GM21619 (cell line): ENCODE data around the gene SDHAF1.
A peak's percentile ranks its signal among the peaks of the same experiment; 100 is the strongest.
"Not testable (repeated sequence)": the region's sequence is repeated elsewhere in the genome, so short reads cannot be mapped to it uniquely, and the experiment has no call there.

Experiments
- ATAC-seq: cut with Tn5 transposase; IDR thresholded peaks from one replicate; pipeline ENCODE4 v1.9.1; 2021; ENCODE audit not compliant: unreplicated experiment

The SDHAF1 gene

GRCh38 chr19:36014012-36014924 lies 19.3 kb downstream of the SDHAF1 start, which contains the start of gene ALKBH6:
TSS of gene ALKBH6 (minus strand) at chr19:36014213. CDS start at chr19:36013397, 816 bp downstream.
- peak; percentile 91 for ATAC-seq

- ATAC-seq = no peak
Observed at GRCh38 chr19:36019061-36019670, 24.2 kb downstream of the SDHAF1 start.

GRCh38 chr19:36023432-36023831 lies 28.4 kb downstream of the SDHAF1 start:
- ATAC-seq = no peak

GRCh38 chr19:36025541-36025940 lies 30.6 kb downstream of the SDHAF1 start:
- ATAC-seq = no peak

- no peak for ATAC-seq
Observed at GRCh38 chr19:36026091-36026876, 31.3 kb downstream of the SDHAF1 start.

GRCh38 chr19:36027696-36028095 lies 32.7 kb downstream of the SDHAF1 start:
- no peak for ATAC-seq

GRCh38 chr19:36028313-36029041 lies 33.5 kb downstream of the SDHAF1 start:
- no peak for ATAC-seq

- ATAC-seq = no peak
Observed at GRCh38 chr19:36030264-36031148, 35.5 kb downstream of the SDHAF1 start.

- no peak for ATAC-seq
Observed at GRCh38 chr19:36031308-36031707, 36.3 kb downstream of the SDHAF1 start.

GRCh38 chr19:36032251-36033104 lies 37.5 kb downstream of the SDHAF1 start, which contains the start of gene CLIP3:
TSS of gene CLIP3 (minus strand) at chr19:36032873. CDS start at chr19:36032357, 516 bp downstream.
- no peak for ATAC-seq

GRCh38 chr19:36040495-36040894 lies 45.5 kb downstream of the SDHAF1 start:
- ATAC-seq = no peak

GRCh38 chr19:36041092-36041491 lies 46.1 kb downstream of the SDHAF1 start:
- ATAC-seq = not testable (repeated sequence)

- ATAC-seq = no peak
Observed at GRCh38 chr19:36041831-36042230, 46.8 kb downstream of the SDHAF1 start.

GRCh38 chr19:36043952-36044351 lies 49.0 kb downstream of the SDHAF1 start:
- ATAC-seq = no peak
